ENCODE data around the gene CDKAL1. TPM values are rescaled to one million over a fixed set of nuclear protein-coding genes. Genes with fewer than 3 reads are reported as not detected.

Gene CDKAL1
- total and polyA plus RNA-seq, 2 of the 8 experiments (the other 6 are each of a cell fraction or from before 2014, with no cell fraction given), result 8.4 to 24.6 TPM

DNA sequence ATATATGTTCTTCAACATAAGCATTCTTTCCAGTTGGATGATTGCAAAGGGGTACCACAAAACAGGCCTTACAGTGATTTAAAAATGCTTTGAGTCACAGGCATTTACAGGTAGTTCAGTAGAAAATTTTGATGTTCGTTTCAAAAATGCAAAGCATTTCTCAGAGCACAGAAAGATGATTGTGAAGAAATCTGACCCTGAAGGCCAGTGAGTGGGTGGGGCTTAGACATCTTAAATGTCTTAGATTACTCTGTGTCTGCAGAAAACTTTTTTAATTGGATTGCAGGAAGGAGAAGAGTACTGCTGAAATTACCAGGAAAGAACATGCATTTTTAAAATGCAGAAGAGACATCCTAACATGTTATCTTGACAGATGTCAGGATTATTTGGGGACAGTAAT, 268.3 kb downstream of the CDKAL1 start:
- Histone ChIP-seq H3K79me1 (ENCODE audit: low read depth, low read length) (no peaks in the 10 kb centered on the region), H3K14ac (ENCODE audit: insufficient read length) (no peak overlapping the region), H3K36me3 (ENCODE audit: control insufficient read depth in 2 of 4, insufficient read depth in 4 of 4, low read length in 3 of 4) (no peaks in the 10 kb centered on the region; a peak in 1 of 8 replicates), H2BK12ac (ENCODE audit: low read depth, low read length) (no peak overlapping the region), H2AK5ac (ENCODE audit: low read depth, low read length) (no peak overlapping the region), H2AFZ (ENCODE audit: low read length) (no peak overlapping the region), H3K4ac (replicated peaks; ENCODE audit: insufficient read length, low read depth, low read length) (no peak overlapping the region), H3K23me2 (ENCODE audit: low read depth, low read length) (no peaks in the 10 kb centered on the region), H3K27me3 (replicated peaks in 1 of 4; ENCODE audit: control insufficient read depth in 3 of 4, extremely low read depth in 1 of 4, insufficient read depth in 3 of 4, low read length in 3 of 4) (no peaks in the 10 kb centered on the region), H2BK20ac (ENCODE audit: low read length) (no peak overlapping the region), H2BK15ac (ENCODE audit: low read length) (no peak overlapping the region), H2BK120ac (replicated peaks; ENCODE audit: low read depth, low read length) (no peak overlapping the region), H3K4me2 (ENCODE audit: insufficient read depth in 1 of 2, low read depth in 2 of 2, low read length in 2 of 2) (no peak overlapping the region), H3K79me2 (ENCODE audit: control insufficient read depth in 1 of 2, insufficient read depth in 2 of 2, low read length in 2 of 2) (no peaks in the 10 kb centered on the region), H3K9ac (replicated peaks in 1 of 4; ENCODE audit: extremely low read depth in 1 of 4, low read depth in 3 of 4, low read length in 3 of 4) (no peak overlapping the region), H4K20me1 (replicated peaks in 1 of 2; ENCODE audit: control insufficient read depth in 1 of 2, insufficient read depth in 2 of 2, low read length in 2 of 2) (no peaks in the 10 kb centered on the region), H4K91ac (replicated peaks; ENCODE audit: insufficient read length, low read length) (no peak overlapping the region), H4K8ac (ENCODE audit: extremely low read depth, insufficient read depth, low read length) (no peak overlapping the region), H3K4me3 (ENCODE audit: extremely low read depth in 1 of 4, insufficient read depth in 2 of 4, low read depth in 3 of 4, low read length in 4 of 4) (no peak overlapping the region), H3K4me1 (replicated peaks in 1 of 4; ENCODE audit: control insufficient read depth in 3 of 4, insufficient read depth in 4 of 4, low read length in 3 of 4) (no peaks in the 10 kb centered on the region), H3K56ac (replicated peaks; ENCODE audit: insufficient read length, low read depth, low read length) (no peak overlapping the region), H3K23ac (ENCODE audit: insufficient read length) (no peak overlapping the region), H2BK5ac (ENCODE audit: low read depth, low read length) (no peak overlapping the region), H3K18ac (ENCODE audit: extremely low read depth, low read length) (no peak overlapping the region), H4K5ac (ENCODE audit: insufficient read length, low read depth, low read length) (no peak overlapping the region), H3K9me3 (ENCODE audit: insufficient read depth in 2 of 2, low read depth in 1 of 2, low read length in 1 of 2) (peaks cover 0 to 6% of the 10 kb centered on the region in 2 experiments; a peak in 1 of 4 replicates), H3K27ac (ENCODE audit: low read depth, low read length) (no peak overlapping the region)
- FAIRE-seq (no peak), DNase-seq (ENCODE audit: low read depth in 1 of 2, low spot score in 2 of 2) (no peak)
- ChIA-PET POLR2A (ENCODE audit: partially characterized antibody) (interaction anchor here (0.9 kb wide), 1 partner anchor 8 kb away, joined by 5 read pairs; no protein-coding TSS in a partner anchor), CTCF (ENCODE audit: partially characterized antibody) (no interaction called here)
- 89% methylated on average over 1 of the region's 1 CpG; no CpG with 5 or more reads in 1 of the 2 experiments for WGBS, 2 experiments (ENCODE audit: extremely low coverage in 1 of 2, insufficient coverage in 1 of 2, insufficient read length in 1 of 2, insufficient replicate concordance in 2 of 2, low coverage in 1 of 2, low lambda C conversion rate in 2 of 2, missing lambda C conversion rate in 1 of 2)
- TF ChIP-seq, protein P1, sequence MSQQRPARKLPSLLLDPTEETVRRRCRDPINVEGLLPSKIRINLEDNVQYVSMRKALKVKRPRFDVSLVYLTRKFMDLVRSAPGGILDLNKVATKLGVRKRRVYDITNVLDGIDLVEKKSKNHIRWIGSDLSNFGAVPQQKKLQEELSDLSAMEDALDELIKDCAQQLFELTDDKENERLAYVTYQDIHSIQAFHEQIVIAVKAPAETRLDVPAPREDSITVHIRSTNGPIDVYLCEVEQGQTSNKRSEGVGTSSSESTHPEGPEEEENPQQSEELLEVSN (IDR thresholded peaks at IDR 0.05), result no peak
- TF ChIP-seq CEBPB (IDR thresholded peaks at IDR 0.05; ENCODE audit: low read depth, low read length) (no peak), SRF (IDR thresholded peaks at IDR 0.05; ENCODE audit: low read depth, low read length) (no peak), CBX8 (IDR thresholded peaks at IDR 0.05; ENCODE audit: borderline replicate concordance, low read depth, low read length) (no peak), SAP30 (IDR thresholded peaks at IDR 0.05; ENCODE audit: insufficient read depth, insufficient replicate concordance, low read length) (no peak), CHD2 (IDR thresholded peaks at IDR 0.05; ENCODE audit: low read length) (no peak), YY1 (IDR thresholded peaks at IDR 0.05; ENCODE audit: low read depth, low read length) (no peak), GABPA (IDR thresholded peaks at IDR 0.05; ENCODE audit: borderline replicate concordance, insufficient read depth, low read length) (no peak), ASH2L (IDR thresholded peaks at IDR 0.05; ENCODE audit: low read length) (no peak), BCL11A (IDR thresholded peaks at IDR 0.05; ENCODE audit: low read depth in 2 of 2, low read length in 2 of 2) (no peak), NRF1 (IDR thresholded peaks at IDR 0.05; ENCODE audit: low read depth, low read length) (no peak), RFX5 (IDR thresholded peaks at IDR 0.05; ENCODE audit: borderline replicate concordance, low read depth, low read length) (no peak), BACH1 (IDR thresholded peaks at IDR 0.05; ENCODE audit: low read length) (no peak)
- TF ChIP-seq, protein P2, sequence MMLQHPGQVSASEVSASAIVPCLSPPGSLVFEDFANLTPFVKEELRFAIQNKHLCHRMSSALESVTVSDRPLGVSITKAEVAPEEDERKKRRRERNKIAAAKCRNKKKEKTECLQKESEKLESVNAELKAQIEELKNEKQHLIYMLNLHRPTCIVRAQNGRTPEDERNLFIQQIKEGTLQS (IDR thresholded peaks at IDR 0.05; ENCODE audit: insufficient read depth, low read depth, low read length), result no peak

All from H1 (cell line).